ENCODE results near the gene TPRA1.

The TPRA1 gene

DNA sequence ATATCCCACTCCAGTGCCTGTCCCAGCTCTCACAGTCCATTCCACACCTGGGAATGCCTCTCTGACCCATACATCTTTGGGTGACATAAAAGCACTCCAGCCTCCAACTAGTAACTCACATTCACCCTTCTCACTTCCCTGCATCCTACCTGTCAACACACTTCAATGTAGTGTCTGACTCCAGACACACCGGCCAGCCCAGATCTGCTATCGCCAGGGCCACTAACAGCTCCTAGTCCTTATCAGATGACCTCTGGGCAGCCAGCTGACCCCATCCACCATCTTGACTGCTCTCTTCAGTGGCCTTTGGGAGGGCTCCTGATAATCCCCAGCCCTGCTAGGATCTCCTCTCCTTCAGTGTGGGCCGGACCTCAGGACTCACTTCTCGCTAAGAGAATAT lies 4.8 kb upstream of the TPRA1 start:
- no peak overlapping the region for H2AFZ ChIP-seq
- peaks cover 8% of the 10 kb centered on the region for H3K4me1 ChIP-seq
- no peaks in the 10 kb centered on the region for H3K27me3 ChIP-seq (ENCODE audit: control insufficient read depth, insufficient read depth, low read length)
- H3K27ac ChIP-seq = no peak overlapping the region
- H3K9ac ChIP-seq = no peak overlapping the region
- TF ChIP-seq, protein P1, sequence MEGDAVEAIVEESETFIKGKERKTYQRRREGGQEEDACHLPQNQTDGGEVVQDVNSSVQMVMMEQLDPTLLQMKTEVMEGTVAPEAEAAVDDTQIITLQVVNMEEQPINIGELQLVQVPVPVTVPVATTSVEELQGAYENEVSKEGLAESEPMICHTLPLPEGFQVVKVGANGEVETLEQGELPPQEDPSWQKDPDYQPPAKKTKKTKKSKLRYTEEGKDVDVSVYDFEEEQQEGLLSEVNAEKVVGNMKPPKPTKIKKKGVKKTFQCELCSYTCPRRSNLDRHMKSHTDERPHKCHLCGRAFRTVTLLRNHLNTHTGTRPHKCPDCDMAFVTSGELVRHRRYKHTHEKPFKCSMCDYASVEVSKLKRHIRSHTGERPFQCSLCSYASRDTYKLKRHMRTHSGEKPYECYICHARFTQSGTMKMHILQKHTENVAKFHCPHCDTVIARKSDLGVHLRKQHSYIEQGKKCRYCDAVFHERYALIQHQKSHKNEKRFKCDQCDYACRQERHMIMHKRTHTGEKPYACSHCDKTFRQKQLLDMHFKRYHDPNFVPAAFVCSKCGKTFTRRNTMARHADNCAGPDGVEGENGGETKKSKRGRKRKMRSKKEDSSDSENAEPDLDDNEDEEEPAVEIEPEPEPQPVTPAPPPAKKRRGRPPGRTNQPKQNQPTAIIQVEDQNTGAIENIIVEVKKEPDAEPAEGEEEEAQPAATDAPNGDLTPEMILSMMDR (IDR thresholded peaks at IDR 0.05) = no peak
- no peaks in the 10 kb centered on the region for H3K79me2 ChIP-seq
- no peak overlapping the region for H3K4me3 ChIP-seq (ENCODE audit: low read depth, low read length)
- no peaks in the 10 kb centered on the region for H3K9me3 ChIP-seq (ENCODE audit: control insufficient read depth, low read length)
- H3K4me2 ChIP-seq (ENCODE audit: low read length) = no peak overlapping the region
- no peaks in the 10 kb centered on the region for H3K36me3 ChIP-seq (ENCODE audit: control insufficient read depth, insufficient read depth, low read length)

DNA sequence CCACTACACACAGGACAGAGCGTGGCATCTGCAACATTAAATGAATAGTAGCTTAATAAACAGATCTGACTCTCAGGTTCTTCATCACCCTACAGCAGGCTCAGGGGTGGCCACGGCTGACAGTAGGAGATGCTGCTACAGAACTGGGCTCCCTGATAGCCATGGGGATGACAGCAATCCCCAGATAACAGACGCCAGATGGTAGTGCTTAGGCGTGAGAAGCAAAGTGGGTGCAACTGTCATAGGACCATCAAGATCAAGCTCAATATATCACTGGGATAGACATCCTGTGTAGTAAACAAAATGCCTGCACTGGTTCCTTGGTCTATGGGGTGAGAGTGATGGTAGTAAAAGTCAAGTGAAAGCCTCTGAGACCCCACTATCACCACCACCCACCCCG lies 2.6 kb upstream of the TPRA1 start:
- no peak overlapping the region for H3K4me3 ChIP-seq (ENCODE audit: low read depth, low read length)
- H3K36me3 ChIP-seq (ENCODE audit: control insufficient read depth, insufficient read depth, low read length) = no peaks in the 10 kb centered on the region
- H3K27me3 ChIP-seq (ENCODE audit: control insufficient read depth, insufficient read depth, low read length) = no peaks in the 10 kb centered on the region
- H3K27ac ChIP-seq = no peak overlapping the region
- H2AFZ ChIP-seq = no peak overlapping the region
- H3K9me3 ChIP-seq (ENCODE audit: control insufficient read depth, low read length) = no peaks in the 10 kb centered on the region
- H3K4me1 ChIP-seq = peaks cover 13% of the 10 kb centered on the region
- H3K79me2 ChIP-seq = peaks cover 17% of the 10 kb centered on the region
- no peak overlapping the region for H3K4me2 ChIP-seq (ENCODE audit: low read length)
- H3K9ac ChIP-seq = no peak overlapping the region
- TF ChIP-seq, protein P1 (IDR thresholded peaks at IDR 0.05) = no peak

DNA sequence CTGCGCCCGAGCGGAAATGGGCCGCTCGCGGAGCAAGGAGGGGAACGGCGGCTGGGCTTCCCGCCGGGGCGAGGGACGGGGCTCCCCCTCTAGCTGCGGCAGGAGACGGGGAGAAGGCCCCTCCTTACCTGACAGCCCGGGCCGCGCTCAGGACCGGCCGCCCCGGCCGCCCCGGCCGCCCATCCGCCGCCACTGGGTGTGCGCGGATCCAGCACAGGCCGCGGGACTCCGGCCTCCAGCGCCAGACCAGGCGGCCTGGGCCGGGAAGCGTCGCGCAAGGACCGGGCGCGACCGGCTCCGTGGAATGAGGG lies 296 bp downstream of the TPRA1 start:
- H3K4me1 ChIP-seq = peaks cover 15% of the 10 kb centered on the region
- peaks cover 41% of the 10 kb centered on the region for H3K79me2 ChIP-seq
- peak overlapping the region; percentile 84 for H3K9ac ChIP-seq

DNA sequence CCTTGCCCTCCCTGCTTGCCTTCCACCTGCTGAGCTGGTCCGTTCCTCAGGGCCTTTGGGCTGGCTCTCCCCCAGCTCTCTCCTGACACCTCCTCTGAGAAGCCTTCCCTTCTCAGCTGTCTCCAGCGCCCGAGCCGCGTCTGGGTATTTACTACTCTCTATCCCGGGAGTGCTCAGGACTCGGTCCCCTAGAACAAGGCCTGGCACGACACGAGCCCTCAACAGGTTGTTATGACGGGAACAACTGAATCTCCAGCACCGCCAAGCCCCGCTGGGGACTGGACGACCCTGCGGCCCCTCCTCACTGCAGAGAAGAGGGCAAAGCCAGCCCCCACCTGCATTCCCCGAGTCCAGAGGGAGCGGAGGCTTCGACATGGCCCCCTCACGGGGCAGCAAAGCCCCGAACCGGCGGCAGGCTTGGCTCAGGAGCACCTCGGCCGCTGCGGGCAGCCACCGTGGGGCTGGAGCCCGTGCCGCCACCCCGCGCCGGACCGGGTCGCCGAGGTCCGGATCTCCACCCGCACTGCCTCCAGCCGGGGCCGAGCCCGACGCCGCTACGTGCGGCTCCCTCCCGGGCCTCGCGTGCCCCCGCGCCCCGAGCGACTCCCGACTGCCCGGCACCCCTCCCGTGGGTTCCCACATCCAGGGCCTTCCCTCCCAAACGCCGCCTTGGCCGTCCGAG lies 792 bp downstream of the TPRA1 start:
- H3K4me1 ChIP-seq = peaks cover 17% of the 10 kb centered on the region
- TF ChIP-seq, protein P1 (IDR thresholded peaks at IDR 0.05) = no peak
- peak overlapping the region; percentile 74 for H3K27ac ChIP-seq
- peak overlapping the region; percentile 85 for H3K4me3 ChIP-seq (ENCODE audit: low read depth, low read length)
- no peaks in the 10 kb centered on the region for H3K36me3 ChIP-seq (ENCODE audit: control insufficient read depth, insufficient read depth, low read length)
- H3K9ac ChIP-seq = peak overlapping the region; percentile 84
- H3K9me3 ChIP-seq (ENCODE audit: control insufficient read depth, low read length) = no peaks in the 10 kb centered on the region
- H2AFZ ChIP-seq = peak overlapping the region; percentile 86
- H3K79me2 ChIP-seq = peaks cover 46% of the 10 kb centered on the region
- H3K4me2 ChIP-seq (ENCODE audit: low read length) = peak overlapping the region; percentile 96
- H3K27me3 ChIP-seq (ENCODE audit: control insufficient read depth, insufficient read depth, low read length) = no peaks in the 10 kb centered on the region

More for the DNA sequence above, 296 bp downstream of the TPRA1 start:
- H3K4me3 ChIP-seq (ENCODE audit: low read depth, low read length) = peak overlapping the region; percentile 85
- H2AFZ ChIP-seq = peak overlapping the region; percentile 86
- TF ChIP-seq, protein P1 (IDR thresholded peaks at IDR 0.05) = no peak
- H3K9me3 ChIP-seq (ENCODE audit: control insufficient read depth, low read length) = no peaks in the 10 kb centered on the region
- H3K36me3 ChIP-seq (ENCODE audit: control insufficient read depth, insufficient read depth, low read length) = no peaks in the 10 kb centered on the region
- peak overlapping the region; percentile 96 for H3K4me2 ChIP-seq (ENCODE audit: low read length)
- H3K27me3 ChIP-seq (ENCODE audit: control insufficient read depth, insufficient read depth, low read length) = no peaks in the 10 kb centered on the region
- peak overlapping the region; percentile 74 for H3K27ac ChIP-seq
